Sciatic nerve (tissue), 2 donors: ENCODE measurements around the gene CCDC187. TPM values are rescaled to one million over a fixed set of nuclear protein-coding genes. Genes with fewer than 3 reads are reported as not detected.
"Not testable (repeated sequence)": the region's sequence is repeated elsewhere in the genome, so short reads cannot be mapped to it uniquely, and the experiment has no call there.

Experiments
- ATAC-seq: fragments of 200-7000 bp; cut with Tn5 transposase; one replicate; pipeline ENCODE4 v1.9.1; 2020; ENCODE audit warnings: mild to moderate bottlenecking, moderate library complexity
- DNase-seq: peaks from one replicate; pipeline ENCODE4 v3.0.0-alpha.2; 2020; ENCODE audit warnings: low spot score
- intact Hi-C: fragments of 100-400 bp; cut with DNase I; formaldehyde crosslinking; loops from one replicate; pipeline ENCODE4 v1.14.2; 2022
- total RNA-seq: library from RNA; stranded (reverse); fragmentation: NEBNext Ultra II Directional; extraction: Animal tissue kit (Norgen Biotek cat#: 25700); gene quantifications from one replicate; pipeline ENCODE4 v1.2.1, GENCODE V29; 2021
- donor health status: DM: no; HTN: no; CAD: no.
- donor health status: DM: no; HTN: no; CAD: no.

The CCDC187 gene
- total RNA-seq: 0.13 TPM

DNA sequence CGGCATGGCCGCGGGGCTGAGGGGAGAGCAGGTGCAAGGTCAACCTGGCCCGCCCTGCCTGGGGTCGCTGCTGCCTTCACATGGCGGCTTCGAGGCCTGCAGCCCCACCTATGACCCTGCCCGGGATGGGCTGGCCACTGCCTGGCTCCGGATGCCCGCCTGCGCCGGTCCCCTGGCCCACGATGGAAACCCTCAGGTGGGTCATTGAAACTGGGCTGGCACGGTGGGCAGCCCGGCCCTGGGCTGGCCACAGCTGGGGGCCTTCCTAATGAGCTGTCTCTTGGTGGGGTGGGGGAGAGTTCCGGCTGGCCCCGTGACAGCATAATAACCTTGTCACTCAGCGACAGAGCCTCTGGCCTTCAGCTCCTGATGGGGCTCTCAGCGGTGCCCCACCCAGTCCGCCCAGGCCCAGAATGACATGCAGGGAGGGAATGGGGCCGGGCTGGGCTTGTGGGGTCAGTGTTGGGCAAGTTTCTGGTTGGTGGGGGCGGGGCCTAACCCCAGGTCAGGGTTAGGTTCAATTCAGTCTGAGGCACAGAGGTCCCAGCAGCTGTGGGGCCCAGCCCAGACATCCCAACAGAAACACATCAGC lies at the start of gene CCDC187:
CCDC187 (minus strand) TSS at position 270 of the 592 bp plus-strand sequence; CDS start at position 6, 264 bp downstream.
- DNase-seq (no peak), ATAC-seq (no peak)
- intact Hi-C loops: no loop called here

DNA sequence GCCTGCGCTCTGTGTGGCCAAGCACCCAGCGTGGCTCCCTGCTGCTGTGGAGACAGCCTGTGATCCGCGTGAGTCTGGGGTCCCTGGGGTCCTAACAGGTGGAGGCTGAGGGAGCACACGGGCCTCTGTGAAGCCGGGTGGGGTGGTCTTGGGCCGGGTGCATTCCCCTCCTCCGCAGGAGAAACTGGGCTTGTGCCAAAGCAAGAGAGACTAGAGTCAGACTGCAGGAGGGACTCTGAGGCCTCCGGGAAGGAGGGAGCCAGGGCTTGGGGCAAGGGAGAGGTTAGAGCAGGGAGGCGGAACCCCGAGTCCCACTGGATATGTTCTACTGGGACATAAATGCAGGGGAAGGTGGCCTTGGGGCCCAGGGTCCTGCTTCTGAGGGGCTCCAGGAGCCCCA lies 49.2 kb upstream of the CCDC187 start:
- intact Hi-C loops: no loop called here
- no peak for ATAC-seq
- no peak for DNase-seq

DNA sequence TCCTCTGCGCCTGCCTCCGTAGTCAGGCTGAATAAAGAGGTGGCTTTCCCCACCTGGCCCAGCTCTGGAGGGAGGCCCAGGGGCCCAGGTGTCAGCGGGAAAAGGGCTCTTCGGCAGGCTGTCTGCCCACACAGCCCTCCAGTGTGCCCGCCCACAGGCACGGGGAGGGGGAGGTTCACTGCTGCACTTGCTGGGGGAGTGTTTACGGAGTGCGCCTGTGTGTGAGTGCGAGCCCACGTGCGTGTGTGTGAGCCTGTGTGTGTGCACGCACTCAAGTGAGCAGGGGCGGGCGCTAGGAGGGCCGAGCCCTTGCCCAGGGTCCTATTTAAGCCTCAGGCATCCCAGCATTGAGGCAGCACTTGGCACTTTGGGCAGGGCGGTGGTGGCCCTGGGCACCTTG lies 48.8 kb upstream of the CCDC187 start:
- DNase-seq (no peak), ATAC-seq (peak; percentile 5)
- intact Hi-C loops: no loop called here

DNA sequence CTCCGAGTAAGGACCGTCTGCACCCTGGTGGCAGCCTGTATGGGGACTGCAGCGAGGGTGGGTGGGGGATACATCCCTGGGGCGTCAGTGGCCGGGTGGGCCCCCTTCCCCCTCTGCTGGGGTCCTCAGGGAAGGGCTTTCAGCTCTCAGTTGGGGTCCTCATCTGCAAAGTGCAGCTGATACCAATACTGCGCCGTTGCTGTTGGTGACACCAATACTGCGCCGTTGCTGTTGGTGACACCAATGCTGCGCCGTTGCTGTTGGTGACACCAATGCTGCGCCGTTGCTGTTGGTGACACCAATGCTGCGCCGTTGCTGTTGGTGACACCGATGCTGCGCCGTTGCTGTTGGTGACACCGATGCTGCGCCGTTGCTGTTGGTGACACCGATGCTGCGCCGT lies 48.0 kb upstream of the CCDC187 start:
- intact Hi-C loops: not testable (repeated sequence)

DNA sequence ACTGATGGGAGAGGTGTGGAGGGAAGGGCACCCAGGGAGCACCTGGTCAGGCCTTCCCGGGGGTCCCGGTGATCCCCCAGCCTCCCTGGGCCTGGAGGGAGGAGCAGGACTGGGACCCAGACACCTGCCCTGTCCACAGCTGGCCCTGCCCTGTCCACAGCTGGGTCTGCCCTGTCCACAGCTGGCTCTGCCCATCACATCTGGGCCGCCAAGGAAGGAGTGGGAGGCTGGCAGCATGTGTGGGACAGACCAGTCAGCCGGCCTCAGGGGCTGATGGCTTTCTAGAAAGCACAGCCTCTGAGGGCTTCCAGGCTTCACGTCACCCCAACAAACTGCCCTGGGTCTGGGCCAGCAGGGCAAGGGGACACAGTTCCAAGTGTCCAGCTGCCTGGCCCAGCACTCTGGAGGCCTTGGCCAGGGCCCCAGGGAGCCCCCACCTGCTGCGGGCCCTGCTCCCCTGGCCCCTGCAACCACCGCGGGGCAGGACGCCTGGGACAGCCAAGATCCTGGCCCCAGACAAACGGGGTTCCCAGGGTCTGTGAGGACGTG lies 47.4 kb upstream of the CCDC187 start:
- intact Hi-C loops: no loop called here
- ATAC-seq (no peak), DNase-seq (no peak)

More for the DNA sequence above, 48.0 kb upstream of the CCDC187 start:
- not testable (repeated sequence) for ATAC-seq, DNase-seq

DNA sequence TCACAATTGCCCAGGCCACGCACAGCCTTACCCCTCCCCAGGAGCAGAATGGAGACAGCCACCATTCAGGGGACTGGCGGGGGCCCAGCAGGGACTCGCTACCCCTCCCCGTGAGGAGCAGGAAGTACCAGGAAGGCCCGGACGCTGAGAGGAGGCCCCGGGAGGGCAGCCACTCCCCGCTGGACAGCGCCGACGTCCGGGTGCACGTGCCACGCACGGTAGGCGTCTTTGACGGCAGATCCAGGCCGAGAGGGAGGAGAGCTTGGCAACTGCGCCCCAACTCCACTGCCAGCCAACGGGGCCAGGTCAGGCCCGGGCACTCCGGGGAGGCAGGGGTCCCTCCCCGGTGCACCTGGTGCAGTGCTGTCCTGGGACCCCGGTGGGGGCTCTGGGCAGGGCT lies 45.7 kb upstream of the CCDC187 start:
- intact Hi-C loops: no loop called here
- no peak for DNase-seq
- no peak for ATAC-seq

DNA sequence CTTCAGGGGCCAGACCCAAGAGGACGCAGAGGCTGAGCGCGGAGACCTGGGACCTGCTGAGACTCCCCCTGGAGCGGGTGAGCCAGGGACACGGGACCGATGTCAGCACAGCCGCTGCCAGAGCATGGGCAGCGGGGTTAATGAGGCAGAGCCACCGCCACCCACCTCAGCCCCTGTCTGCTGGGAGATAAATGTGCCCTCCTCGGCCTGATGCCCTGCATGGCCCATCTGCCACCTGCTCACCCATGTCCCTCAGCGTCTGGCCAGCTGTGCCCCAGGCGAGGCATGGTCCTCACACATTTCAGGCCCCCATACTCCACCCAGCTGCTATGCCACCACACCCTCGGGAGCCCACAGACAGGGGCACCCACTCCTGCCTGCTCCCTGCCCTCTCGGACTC lies 44.8 kb upstream of the CCDC187 start:
- intact Hi-C loops: no loop called here
- DNase-seq (no peak), ATAC-seq (no peak)

DNA sequence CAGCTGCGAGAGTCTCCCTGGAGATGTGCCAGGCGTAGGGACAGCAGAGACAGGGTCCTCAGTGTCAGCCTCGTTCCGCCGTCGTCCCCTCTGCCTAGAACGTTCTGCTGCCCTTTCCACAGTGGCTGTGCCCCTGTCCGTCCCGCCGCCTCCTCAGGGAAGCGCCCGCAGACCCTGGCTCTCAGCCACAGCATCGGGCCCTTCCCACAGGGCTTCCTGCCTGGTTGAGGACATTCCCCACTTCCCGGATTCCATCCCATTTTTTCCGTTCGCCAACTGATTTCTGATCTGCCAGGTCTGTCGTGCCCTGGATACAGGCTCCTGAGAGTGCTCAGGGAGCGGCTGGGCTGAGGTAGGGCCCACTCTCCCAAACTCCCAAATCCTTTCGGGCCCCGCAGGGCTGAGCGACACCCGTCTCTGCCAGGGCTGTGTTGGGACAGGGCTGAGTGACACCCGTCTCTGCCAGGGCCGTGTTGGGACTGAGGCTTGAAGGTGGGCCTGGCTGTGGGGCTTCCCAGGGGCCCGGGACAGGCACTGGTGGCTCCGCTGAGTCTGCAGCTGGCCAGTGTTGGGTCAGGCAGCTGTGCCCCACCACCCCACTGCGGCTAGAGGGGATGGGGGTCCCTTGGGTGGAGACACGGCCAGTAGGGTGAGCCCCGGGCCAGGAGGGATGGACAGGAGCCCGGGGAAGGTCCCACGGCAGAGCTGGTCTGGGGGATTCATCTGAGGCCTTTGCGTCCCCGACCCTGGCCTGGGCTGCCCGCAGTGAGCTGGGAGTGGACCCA lies 43.8 kb upstream of the CCDC187 start:
- ATAC-seq: no peak
- intact Hi-C loops: no loop called here

DNA sequence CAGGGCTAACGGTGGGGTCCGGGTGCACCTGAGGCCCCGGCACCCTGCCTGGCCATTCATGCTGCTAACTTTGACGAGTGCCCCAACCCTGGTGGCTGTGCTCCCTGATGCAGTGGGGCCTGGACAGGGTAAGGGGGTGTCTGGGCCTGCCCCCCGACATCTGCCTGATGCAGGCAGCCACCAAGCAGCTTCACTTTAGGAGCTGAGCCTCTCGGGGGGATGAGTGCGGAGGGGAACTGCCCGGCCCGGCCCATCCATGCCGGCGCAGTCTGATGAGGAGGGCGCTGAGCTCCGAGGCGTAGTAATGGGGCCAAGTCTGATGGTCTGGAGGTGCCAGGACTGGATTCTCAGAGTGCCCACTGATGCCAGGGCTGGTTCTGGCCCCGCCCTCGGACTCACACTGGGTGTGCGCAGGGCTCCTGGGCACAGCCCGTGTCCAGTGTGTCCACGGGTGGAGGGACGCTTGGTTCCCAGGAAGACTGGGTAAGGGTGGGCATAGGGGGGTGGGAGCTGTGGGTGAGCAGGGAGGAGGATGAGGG lies 43.1 kb upstream of the CCDC187 start:
- intact Hi-C loops: no loop called here
- no peak for ATAC-seq
- DNase-seq: no peak

More for the DNA sequence above, 43.8 kb upstream of the CCDC187 start:
- DNase-seq: no peak

DNA sequence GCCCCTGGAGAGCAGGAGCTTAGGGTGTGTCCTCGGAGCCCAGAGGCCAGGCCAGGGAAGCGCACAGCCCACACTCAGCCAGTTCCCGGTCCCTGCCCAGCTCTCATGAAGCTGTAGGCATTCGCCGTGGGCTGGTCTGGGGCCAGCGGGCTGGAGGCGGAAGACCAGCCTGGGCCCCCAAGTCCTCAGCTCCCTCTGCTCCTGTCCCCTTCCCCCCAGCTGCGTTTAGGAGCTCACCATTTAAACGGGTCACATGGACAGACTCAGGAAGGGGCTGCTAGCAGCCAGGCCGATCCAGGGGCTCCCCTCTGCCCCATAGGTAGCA lies 42.2 kb upstream of the CCDC187 start:
- ATAC-seq (no peak), DNase-seq (no peak)
- intact Hi-C loops: no loop called here

DNA sequence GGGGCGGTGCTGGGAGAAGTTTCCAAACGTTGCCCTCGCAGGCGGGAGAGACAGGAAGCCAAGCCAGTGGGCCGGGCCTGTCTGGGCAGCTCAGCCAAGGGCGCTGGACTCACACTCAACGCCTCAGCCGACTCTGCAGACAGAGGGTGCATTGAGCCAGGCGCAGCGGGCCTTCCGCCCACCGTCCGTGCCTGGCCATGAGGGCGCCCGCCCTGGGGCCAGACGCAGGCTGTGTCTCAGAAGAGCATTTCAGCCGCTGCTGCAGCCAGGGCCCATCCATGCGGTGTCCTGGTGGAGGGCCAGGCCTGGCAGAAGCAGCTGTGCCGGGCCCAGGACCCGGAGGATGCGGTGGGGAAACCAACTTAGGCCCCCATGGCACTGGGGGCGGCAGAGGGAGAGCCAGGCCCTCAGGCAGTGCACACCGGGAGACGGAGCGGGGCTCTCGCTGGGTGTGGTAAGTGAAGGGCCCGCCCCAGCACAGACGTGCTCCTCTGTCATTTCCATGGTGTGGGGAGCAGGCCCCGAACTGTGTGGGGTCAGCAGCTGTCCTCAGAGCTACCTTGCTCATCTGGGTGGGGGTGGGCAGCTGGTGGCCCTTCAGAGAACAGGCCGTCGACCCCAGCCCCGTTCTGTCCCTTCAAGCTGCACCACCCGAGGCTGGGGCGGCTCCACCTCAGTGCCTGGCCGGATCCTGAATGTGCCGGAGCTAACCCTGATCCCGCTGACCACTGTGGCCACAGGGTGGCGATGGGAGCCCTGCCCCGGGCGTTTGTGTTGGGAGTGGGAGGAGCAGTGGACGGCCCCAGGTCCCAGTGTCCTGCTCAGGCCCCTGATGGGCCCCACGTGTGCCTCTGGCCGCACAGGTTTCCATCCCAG lies 41.6 kb upstream of the CCDC187 start:
- intact Hi-C loops: no loop called here
- ATAC-seq (peak; percentile 75), DNase-seq (peak; percentile 85)

DNA sequence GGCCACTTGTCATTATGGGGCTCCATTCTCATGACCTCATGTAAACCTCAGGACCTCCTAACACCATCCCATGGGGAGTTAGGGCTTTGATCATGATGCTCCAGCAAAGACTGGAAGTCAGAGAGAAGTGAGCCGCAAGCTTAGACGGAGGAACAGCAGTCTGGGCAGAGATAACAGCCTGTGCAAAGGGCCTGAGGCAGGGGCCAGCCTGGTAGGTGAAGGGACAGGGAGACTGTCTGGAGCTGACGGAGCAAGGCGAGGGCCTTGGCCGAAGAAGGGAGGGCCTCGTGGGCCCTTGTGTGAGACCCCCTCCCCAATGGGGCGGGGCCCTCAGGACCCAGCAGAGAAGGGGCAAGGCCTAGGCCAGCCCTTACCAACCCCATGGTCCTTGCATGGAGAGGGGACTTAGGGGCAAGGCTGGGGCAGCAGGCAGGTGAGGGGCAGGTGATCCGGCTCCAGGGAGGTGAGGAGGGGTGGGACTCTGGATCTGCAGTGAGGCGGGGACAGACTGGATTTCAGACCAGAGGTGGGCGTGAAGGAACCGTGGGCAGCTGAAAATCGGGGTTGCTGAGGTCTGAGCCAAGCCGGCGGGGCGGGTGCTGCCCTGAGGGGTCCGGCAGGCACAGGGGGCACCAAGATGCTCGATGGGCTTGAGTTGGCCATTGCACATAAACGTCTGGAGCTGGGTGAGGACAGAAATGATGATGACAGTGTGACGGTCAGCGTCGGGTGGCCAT lies 40.8 kb upstream of the CCDC187 start:
- ATAC-seq (no peak), DNase-seq (no peak)
- intact Hi-C loops: no loop called here

DNA sequence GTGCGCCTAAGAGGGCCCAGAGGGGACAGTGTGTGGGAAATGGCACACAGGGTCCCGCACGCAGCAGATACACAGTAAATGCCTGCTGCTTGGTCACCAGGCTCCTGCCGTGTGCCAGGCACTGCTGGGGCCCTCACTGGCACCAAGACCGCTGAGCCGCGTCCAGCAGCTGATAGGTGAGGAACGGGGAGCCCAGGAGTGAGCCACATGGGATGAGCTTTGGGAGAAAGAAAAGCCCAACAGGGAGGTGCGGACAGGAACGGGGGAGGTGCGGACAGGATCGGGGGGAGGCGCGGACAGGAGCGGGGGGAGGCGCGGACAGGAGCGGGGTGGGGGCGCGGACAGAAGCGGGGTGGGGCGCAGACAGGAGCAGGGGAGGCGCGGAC lies 40.0 kb upstream of the CCDC187 start:
- ATAC-seq (no peak), DNase-seq (no peak)
- intact Hi-C loops: no loop called here

DNA sequence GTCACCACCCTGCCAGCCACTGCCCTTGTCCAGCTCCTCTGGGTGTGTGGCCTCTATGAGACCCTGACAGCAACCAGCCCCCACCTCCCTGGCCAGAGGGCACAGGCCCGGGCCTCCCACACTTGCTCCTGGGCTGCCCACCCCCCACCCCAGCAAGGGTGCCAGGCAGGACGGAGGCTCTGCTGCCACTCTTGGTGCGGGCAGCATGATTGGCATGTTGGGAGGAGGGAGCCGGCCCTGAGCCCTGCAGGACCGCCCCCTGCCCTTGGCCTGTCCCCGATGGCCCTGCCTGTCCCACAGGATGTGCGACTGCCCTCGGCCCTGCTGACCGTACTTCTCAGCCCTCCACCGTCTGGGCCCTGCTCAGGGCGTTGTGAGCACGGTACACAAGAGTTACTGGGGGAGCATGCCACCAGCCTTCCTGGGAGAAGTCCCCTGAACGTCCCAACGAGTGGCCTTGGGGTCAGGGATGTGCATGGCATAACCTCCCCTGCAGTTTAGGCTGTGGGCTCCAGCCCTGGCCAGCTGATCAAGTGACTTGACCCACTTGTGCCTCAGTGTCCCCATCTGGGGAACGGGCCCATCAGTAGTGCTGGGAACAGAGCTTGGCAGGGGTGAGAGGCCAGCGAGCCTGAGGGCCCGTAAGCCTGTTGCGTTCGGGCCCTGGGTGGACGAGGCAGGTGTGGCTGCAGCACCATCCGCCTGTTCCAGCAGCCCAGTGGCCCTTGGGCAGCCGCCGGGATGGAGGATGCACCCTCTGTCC lies 39.4 kb upstream of the CCDC187 start:
- ATAC-seq (peak; percentile 0), DNase-seq (no peak)
- intact Hi-C loops: no loop called here

DNA sequence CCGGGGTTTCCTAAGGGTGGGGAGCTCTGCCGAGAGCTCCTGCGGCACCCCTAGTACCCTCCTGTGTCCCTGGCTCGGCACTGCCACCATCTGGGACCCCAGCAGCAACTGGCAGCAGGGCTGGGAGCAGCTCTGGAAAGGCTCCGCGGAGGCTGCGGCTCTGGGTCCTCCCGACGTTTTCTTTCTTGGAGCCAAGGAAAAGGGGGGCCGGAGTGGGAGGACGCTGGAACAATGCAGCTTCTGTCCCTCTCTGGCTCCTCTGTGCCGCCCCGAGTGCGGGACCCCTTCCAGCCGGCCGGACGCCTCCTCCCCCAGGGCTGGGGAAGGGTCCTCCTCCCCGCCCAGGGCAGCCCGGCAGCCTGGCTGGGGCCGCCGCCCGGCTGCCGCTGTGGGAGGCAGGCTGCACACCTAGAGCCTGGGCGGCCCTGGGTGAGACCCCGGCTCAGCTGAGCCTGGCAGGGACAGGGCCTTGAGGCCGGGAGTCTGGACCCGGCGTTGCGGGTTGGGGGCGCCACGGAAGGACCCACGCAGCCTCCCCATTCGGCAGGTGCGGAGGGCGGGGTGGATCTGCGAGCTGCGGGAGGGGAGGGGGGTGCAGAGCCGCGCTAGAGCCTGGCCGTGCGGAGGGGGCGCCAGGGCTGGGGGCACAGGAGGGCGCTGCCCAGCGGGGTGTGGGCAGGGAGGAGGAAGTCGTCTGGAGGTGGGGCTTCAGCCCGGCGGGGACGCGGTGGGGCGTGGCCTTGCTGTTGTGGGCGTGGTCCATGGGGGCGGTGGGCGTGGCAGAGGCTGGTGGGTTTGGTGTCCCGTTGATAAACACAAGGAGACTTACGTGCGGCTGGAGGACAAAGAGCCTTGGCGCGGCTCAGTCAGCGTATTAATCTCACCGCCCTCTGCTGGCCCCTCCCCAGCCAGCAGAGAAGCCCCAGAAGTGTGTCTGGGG lies 38.6 kb upstream of the CCDC187 start:
- ATAC-seq: peak; percentile 65
- intact Hi-C loops: no loop called here
- peak; percentile 95 for DNase-seq

DNA sequence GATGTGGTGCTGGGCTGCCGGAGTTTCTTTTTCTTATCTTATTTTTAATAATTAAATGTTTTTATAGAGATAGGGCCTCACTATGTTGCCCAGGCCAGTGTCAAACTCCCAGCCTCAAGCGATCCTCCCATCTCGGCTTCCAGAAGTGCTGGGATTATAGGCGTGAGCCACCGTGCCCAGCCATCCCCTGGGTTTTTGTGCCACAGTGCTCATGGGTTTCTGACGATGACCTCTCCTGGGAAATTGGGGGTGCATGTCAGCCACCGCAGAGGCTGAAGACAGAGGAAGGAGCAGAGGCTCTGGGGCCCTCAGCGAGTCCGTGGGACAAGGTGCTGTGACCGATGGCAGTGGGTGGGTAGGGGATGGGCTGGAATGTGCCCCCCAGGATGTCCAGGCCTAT lies 37.9 kb upstream of the CCDC187 start:
- no peak for ATAC-seq
- no peak for DNase-seq
- intact Hi-C loops: no loop called here

DNA sequence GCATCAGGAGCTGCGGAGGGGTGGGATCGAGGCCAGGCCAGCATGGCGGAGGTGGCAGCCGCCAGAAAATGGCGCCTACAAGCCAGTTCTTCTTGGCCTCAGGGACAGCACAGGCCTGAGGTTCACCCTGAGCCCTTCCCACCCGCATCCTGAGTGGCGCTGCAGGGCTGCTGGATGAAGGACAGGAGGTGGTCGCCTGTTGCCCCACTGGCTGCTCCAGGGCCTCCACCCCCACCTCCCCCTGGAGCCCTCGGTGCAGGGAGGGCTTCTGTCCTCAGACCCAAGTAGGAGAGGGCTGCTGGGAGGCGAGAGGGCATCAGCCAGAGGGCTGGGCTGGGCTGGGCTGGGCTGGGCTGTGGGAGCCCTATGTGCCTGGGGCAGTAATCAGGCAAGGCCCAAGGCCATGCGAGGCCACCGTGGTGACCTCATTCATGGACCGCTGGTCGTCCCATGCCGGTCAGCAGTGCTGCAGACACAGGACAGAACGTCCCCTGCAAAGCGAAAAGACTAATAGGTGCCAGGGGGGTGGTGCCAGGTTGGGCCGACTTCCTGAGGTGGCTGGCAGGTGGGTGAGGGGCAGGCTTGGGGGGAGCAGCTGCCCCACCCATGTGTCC lies 37.3 kb upstream of the CCDC187 start:
- no peak for DNase-seq
- intact Hi-C loops: no loop called here
- ATAC-seq: no peak
